Lower leg skin (tissue), 4 donors: Measurements from ENCODE around the gene MFSD12. TPM values are rescaled to one million over a fixed set of nuclear protein-coding genes. Genes with fewer than 3 reads are reported as not detected.
"Not testable (repeated sequence)": the region's sequence is repeated elsewhere in the genome, so short reads cannot be mapped to it uniquely, and the experiment has no call there.

Experiments
- DNase-seq, 2 donors: peaks; one replicate each; pipeline ENCODE4 v3.0.0-alpha.2; 2019; ENCODE audit warnings: low spot score in 2 of 2
- H3K4me3 ChIP-seq: fragments of 200-600 bp; sonication (generic); 2 replicates; pipeline ENCODE4 v1.5.1; 2017; ENCODE audit warnings: mild to moderate bottlenecking, low read depth; ENCODE audit not compliant: poor library complexity, severe bottlenecking
- POLR2A ChIP-seq, 2 donors: fragments of 450-650 bp; IDR thresholded peaks; one replicate each; pipeline ENCODE4 v1.6.1; 2016 to 2017; ENCODE audit warnings: antibody characterized with exemption in 2 of 2, mild to moderate bottlenecking in 1 of 2, moderate library complexity in 1 of 2
- WGBS, 2 donors: methylation state at CpG; one replicate each; pipeline ENCODE4 v1.1.5; 2018; 5-methylcytosine and 5-hydroxymethylcytosine counted together
- intact Hi-C: fragments of 100-400 bp; cut with DNase I; formaldehyde crosslinking; loops from one replicate; pipeline ENCODE4 v1.15.0; 2023; ENCODE audit warnings: low total_unique reads
- total RNA-seq, 4 donors: library from RNA; depleted of rRNA; stranded (reverse); fragments of >200 nt; gene quantifications; one replicate each; pipeline ENCODE4 v1.1.0, GENCODE V29; 2016
- TF ChIP-seq, protein P1 (sequence below), 3 donors: fragments of 450-650 bp; IDR thresholded peaks; one replicate each; pipeline ENCODE4 v1.5.1; 2016; ENCODE audit warnings: antibody characterized with exemption in 3 of 3, mild to moderate bottlenecking in 3 of 3, moderate library complexity in 2 of 3

The MFSD12 gene
- total RNA-seq, 4 donors from 2014 or later: 43.3 to 98.2 (median 56.3) TPM

DNA sequence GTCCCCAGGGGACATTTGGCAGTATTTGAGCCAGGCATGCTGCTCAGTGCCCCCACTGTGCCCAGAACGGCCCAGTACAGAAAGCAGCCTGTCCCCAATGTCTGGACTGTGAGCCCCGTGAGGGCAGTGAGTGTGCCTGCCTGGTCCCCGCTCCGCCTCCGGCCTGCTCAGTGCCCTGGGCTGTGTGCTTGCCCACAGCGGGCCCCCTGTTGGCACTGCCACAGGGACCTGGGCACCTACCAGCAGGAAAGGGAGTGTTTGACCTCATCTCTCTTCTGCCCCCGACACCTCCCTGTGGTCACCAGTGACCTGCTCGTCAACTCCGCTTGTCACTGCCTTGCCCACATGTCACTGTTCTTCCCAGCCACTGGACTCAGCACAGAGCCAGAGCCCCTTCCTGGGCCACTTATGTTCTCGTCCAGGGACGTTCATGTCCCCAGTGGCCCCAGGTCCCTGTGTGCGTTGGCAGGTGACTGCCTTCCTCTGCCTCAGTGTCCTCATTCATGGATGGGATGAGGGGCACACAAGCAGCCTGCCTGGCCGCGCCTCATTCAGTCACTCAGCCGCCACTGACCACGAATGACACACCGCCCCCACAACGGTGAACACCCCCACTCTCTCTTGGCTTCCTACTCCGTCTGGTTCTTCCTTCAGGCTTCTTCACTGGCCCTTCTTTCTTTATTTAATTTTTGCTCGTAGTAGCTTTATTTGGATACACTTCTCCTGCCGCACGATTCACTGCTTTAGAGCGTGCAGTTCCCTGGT, 48.4 kb downstream of the MFSD12 start:
- peak in 1 of 2 donors; percentile 85 for DNase-seq
- TF ChIP-seq POLR2A (IDR thresholded peaks at IDR 0.05): no peak
- TF ChIP-seq, protein P1, sequence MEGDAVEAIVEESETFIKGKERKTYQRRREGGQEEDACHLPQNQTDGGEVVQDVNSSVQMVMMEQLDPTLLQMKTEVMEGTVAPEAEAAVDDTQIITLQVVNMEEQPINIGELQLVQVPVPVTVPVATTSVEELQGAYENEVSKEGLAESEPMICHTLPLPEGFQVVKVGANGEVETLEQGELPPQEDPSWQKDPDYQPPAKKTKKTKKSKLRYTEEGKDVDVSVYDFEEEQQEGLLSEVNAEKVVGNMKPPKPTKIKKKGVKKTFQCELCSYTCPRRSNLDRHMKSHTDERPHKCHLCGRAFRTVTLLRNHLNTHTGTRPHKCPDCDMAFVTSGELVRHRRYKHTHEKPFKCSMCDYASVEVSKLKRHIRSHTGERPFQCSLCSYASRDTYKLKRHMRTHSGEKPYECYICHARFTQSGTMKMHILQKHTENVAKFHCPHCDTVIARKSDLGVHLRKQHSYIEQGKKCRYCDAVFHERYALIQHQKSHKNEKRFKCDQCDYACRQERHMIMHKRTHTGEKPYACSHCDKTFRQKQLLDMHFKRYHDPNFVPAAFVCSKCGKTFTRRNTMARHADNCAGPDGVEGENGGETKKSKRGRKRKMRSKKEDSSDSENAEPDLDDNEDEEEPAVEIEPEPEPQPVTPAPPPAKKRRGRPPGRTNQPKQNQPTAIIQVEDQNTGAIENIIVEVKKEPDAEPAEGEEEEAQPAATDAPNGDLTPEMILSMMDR (IDR thresholded peaks at IDR 0.05): no peak
- H3K4me3 ChIP-seq: no peak overlapping the region
- intact Hi-C loops: no loop called here
- 87% methylated on average over 22 to 23 of the region's 23 CpGs for WGBS, 2 donors

DNA sequence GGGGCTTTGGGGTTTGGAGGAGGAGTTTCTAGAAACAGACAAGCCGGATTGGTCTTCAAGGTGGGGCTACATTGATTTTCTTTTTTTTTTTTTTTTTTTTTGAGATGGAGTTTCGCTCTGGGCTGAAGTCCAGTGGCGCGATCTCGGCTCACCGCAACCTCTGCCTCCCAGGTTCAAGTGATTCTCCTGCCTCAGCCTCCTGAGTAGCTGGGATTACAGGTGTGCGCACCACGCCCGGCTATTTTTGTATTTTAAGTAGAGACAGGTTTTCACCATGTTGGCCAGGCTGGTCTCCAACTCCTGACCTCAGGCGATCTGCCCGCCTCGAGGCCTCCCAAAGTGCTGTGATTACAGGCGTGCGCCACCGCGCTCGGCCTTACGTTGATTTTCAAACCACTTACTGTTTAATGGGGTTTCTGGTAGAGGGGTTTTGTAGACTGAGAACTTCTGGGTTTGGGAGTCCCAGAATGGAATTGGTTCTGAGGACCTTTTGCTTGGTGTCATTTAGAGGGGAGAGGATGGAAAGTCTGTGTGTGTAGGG, 49.2 kb downstream of the MFSD12 start:
- intact Hi-C loops, H3K4me3 ChIP-seq: not testable (repeated sequence)
- peak in 1 of 2 donors; percentile 80 for DNase-seq
- WGBS, 2 donors: 87% methylated on average over 18 of the region's 18 CpGs

DNA sequence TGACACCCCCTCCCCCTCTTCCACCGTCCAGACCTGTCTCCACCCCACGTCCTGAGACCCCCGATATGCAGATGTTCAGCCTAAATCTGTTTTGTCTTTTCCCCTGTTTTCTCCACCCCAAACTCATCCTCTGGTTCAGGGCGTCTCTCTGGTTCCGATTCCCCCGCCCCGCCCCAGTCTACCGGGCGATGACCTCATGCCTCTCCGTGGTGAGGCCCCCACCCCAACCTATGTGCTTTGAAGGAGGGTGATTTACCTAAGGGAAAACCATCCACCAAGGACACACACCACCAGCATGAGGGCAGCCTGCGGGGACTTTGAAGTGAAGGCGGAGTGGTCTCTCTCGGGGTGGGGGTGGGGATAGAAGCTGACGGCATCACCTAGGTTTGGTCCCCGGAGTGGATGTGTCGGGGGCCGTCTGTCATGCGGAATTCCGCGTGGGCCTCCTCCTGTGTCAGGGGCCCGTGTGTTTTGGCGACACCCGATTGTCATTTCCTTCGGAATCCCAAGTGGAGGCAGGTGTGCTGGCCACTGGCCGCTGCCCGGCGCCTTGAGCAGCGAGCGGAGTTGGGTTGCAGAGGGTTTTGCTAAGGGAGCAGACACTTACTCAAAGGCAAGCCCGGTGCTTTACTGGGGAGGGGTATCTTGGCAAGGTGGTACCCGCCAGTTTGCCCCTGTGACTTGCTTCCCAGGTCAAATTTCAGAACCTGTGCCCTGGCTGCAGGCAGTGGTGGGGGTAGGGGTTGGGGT, 49.8 kb downstream of the MFSD12 start:
- whole genome bisulfite sequencing, 2 donors: 28 to 35% methylated on average over 31 of the region's 31 CpGs
- intact Hi-C loops: no loop called here
- peak in 1 of 2 donors; percentile 88 for DNase-seq
- no peak overlapping the region for H3K4me3 ChIP-seq
- TF ChIP-seq POLR2A (IDR thresholded peaks at IDR 0.05): no peak
- TF ChIP-seq, protein P1 (IDR thresholded peaks at IDR 0.05): no peak

DNA sequence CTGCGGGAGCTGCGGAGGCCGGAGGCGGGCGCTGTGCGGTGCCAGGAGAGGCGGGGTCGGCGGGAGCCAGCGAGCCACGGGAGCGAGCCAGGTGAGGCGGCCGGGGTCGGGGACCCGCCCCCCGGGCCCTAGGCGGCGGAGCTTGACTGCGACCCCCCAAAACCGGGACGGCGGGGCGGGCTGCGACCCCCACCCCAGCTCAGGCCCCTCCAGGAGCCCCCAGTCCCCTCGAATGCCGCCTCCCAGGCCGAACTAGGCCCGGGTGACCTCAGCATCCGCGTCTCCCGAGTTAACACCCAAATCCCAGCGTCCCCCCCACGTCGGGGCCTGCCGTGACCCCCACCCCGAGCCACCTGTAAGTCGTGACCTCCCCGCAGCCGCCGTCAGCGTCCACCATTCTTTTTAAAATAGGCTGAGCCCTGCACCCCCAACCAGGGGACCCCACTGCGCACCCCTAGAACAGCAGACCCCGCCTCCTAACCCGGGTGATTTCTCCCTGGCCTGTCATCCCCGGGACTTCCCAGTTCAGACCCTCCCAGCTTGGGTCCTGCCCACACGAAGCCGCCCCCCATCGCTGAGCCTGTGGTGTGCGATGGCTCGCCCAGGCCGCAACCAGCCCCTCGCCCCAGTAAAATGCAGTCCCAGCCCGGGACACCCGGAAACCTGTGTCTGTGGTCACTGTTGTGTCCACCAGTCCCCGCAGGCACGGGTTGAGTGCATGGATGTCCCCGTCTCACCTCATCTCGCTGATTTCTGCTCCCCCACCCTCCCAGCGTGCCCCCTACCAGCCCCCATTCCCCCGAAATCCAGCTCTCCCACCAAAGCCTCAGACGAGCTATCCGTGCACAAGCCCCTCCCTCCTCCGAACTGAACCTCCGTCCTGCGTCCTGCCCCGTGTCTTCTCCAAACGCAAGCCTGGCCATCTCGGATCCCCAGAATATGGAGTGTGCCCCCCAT, 50.7 kb downstream of the MFSD12 start:
- 0 to 1% methylated on average over 30 to 39 of the region's 69 CpGs for WGBS, 2 donors
- peak overlapping the region; percentile 75 for H3K4me3 ChIP-seq
- TF ChIP-seq, protein P1 (IDR thresholded peaks at IDR 0.05): no peak
- TF ChIP-seq POLR2A (IDR thresholded peaks at IDR 0.05): no peak
- intact Hi-C loops: no loop called here
- peak; percentile 27 to 92 for DNase-seq

DNA sequence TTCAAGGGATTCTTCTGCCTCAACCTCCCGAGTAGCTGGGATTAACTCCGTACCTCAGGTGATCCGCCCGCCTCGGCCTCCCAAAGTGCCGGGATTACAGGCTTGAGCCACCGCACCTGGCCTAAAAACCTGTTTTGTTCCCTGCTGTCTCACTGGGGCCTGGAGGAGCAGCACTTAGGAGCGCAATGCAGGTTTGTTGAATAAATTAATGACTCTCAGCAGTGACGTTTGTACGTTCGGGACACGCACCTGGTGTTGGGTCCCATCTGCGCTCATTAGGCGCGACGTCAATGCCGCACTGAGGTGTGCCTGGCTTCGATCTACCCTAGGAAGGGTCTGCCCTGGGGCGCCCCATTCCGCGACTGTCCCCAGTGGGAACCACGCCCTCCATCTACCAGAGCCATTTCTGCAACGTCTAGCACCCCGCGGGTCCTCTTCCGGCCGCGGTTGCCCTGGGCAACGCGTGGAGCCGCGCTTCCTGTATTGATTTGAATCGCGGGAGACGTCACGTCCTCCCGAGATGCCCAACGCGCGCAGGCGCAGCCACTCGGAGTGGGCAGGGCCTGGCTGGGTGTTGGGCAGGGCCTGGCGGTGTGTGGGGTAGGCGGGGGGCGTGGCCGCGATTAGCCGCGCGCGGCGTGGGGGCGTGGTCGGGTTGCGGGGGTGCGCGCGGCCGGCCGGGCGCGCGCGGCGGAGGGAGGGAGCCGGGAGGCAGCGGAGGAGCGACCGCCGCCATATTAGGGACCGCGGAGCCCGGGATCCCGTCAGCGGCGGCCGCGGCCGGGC, 51.6 kb downstream of the MFSD12 start, which contains the start of gene FZR1:
Gene FZR1, plus strand, starts transcription at position 714 of the 786 bp plus-strand sequence. CDS start 16,679 bp downstream, outside the sequence.
- WGBS, 2 donors: 1 to 3% methylated on average over 22 to 54 of the region's 79 CpGs
- DNase-seq: peak; percentile 98 to 100
- H3K4me3 ChIP-seq: peak within 1 kb of the TSS; percentile 75
- TF ChIP-seq, protein P1 (IDR thresholded peaks at IDR 0.05): no peak
- TF ChIP-seq POLR2A (IDR thresholded peaks at IDR 0.05): peak in 1 of 2 donors; percentile 53
- intact Hi-C loops: no loop called here
